Renal cortical epithelial cell (primary cell): Measurements from ENCODE around the gene RARB. TPM values are rescaled to one million over a fixed set of nuclear protein-coding genes. Genes with fewer than 3 reads are reported as not detected.

Experiments
- DNase-seq: peaks from one replicate; pipeline ENCODE4 v3.0.0-alpha.2; 2011; ENCODE audit warnings: low read depth
- total RNA-seq: library from RNA; depleted of rRNA; stranded (reverse); fragments of >200 nt; gene quantifications from 2 replicates; pipeline ENCODE4 v1.2.3, GENCODE V29; 2014

Gene RARB
- total RNA-seq, 1 donor from 2014 or later, result 4.9 TPM

GRCh38 chr3:25576831-25577454, 148.9 kb downstream of the RARB start:
- DNase-seq, result no peak

- no peak for DNase-seq
Measured at GRCh38 chr3:25578059-25578458, 150.0 kb downstream of the RARB start.

- no peak for DNase-seq
Measured at GRCh38 chr3:25580534-25580933, 152.5 kb downstream of the RARB start.

- no peak for DNase-seq
Measured at GRCh38 chr3:25581335-25581734, 153.3 kb downstream of the RARB start.

GRCh38 chr3:25581823-25582222, 153.8 kb downstream of the RARB start:
- DNase-seq, result no peak

GRCh38 chr3:25582242-25582641, 154.2 kb downstream of the RARB start:
- DNase-seq, result peak; percentile 67

GRCh38 chr3:25583343-25583742, 155.3 kb downstream of the RARB start:
- DNase-seq, result no peak

- no peak for DNase-seq
Measured at GRCh38 chr3:25584011-25584789, 156.1 kb downstream of the RARB start.

GRCh38 chr3:25585361-25586166, 157.5 kb downstream of the RARB start:
- DNase-seq, result peak; percentile 46

GRCh38 chr3:25586167-25586505, 158.1 kb downstream of the RARB start:
- DNase-seq, result no peak

- DNase-seq, result no peak
Measured at GRCh38 chr3:25586553-25586952, 158.5 kb downstream of the RARB start.

GRCh38 chr3:25587094-25587493, 159.0 kb downstream of the RARB start:
- DNase-seq, result peak; percentile 36

- no peak for DNase-seq
Measured at GRCh38 chr3:25587526-25587925, 159.5 kb downstream of the RARB start.

- DNase-seq, result no peak
Measured at GRCh38 chr3:25587975-25588374, 159.9 kb downstream of the RARB start.

GRCh38 chr3:25588441-25589103, 160.5 kb downstream of the RARB start:
- DNase-seq, result no peak

GRCh38 chr3:25589104-25589782, 161.2 kb downstream of the RARB start:
- DNase-seq, result peak; percentile 13

GRCh38 chr3:25589783-25590258, 161.8 kb downstream of the RARB start:
- no peak for DNase-seq

GRCh38 chr3:25592510-25592968, 164.5 kb downstream of the RARB start:
- peak; percentile 89 for DNase-seq

- no peak for DNase-seq
Measured at GRCh38 chr3:25593001-25593400, 164.9 kb downstream of the RARB start.

- DNase-seq, result peak; percentile 88
Measured at GRCh38 chr3:25594007-25594502, 166.0 kb downstream of the RARB start.

GRCh38 chr3:25597535-25598101, 169.6 kb downstream of the RARB start:
- no peak for DNase-seq
